Ishikawa (cell line): Measurements from ENCODE around the gene TBX15.

ENCODE experiments used
- EP300 ChIP-seq: IDR thresholded peaks from 2 replicates; pipeline ENCODE4 v1.6.1; 2012; ENCODE audit warnings: borderline replicate concordance
- TEAD4 ChIP-seq: IDR thresholded peaks from 2 replicates; pipeline ENCODE4 v1.6.1; 2012

DNA sequence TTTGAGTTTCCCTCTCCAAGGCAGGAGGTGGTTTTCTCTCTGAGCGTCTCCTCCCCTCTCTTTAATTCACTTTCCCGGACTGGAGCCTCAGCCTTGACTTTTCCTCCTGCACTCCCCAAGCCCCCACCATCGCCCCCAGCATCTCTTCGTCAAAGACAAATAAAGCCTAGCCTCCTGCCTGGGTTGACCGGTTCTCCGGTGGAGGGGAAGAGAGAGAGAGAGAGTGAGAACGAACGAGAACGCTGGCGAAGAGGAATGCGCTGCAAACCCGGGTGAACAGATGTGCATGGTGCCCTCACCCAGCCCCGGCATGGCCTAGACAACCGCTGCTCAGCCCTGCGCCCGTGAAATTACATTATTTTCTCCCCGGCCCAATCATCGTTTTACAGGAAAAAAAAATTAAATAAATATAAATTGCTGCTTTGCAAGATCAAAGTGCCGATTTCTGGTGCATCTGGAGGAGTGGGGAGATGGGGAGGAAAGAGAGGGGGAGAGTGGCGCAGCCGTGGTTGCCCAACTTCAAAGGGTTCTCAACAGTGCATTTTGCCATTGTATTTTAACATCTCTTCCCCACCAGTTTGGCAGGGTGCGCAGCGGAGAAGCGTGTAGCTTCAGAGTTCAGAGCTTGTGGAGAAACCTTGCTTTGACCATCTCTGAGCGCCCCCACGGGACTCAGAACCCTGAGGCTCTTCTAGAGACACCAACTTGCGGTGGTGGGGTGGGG lies 11.4 kb upstream of the TBX15 start:
- TF ChIP-seq EP300 (no peak), TEAD4 (no peak)
